A172 (cell line): Measurements from ENCODE around the gene PPM1N. TPM values are rescaled to one million over a fixed set of nuclear protein-coding genes. Genes with fewer than 3 reads are reported as not detected.

Experiments
- DNase-seq: peaks from one replicate; pipeline ENCODE4 v3.0.0-alpha.2; 2015; ENCODE audit warnings: low spot score
- total RNA-seq: library from RNA; depleted of rRNA; stranded (reverse); fragments of >200 nt; shearing (Covaris generic); gene quantifications from 2 replicates; pipeline ENCODE4 v1.2.3, GENCODE V29; 2014; rRNA removed

PPM1N gene
- total RNA-seq, 1 experiment from 2014 or later, result 0.31 TPM

DNA sequence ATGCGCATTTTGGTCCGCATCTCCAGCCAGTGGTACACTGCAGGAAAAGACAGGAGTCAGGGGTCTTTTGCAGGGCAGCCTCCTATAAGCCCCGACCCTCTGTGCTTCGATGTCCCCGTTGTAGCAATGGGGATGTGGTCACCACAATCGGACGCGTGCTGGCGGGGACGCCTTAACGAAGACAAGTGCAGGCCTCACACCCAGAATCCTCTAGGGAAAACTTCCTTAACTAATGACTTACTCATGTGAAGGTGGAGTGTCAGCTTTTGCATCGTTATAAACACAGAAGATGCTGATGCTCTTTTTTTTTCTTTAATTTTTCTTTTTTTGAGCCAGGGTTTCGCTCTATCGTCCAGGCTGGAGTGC is 31.2 kb downstream of the PPM1N start:
- DNase-seq, result no peak

DNA sequence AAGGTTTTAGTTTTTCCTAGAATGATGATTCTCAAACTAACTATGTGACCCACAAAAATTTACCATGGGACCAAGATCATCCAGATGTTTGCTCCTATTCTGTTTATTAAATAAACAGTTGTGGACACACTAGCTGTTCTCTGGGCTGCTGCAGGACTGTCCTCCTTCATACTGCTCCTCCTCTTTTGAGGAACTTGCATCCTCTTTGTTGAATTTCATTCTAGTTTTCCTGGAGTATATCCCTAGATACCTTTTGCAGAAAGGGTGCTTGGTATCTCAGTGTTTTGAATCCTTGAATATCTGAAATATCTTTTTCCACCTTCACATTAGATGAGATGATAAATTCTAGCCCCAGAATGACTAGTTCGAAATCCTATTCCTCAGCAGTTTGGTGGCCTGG is 33.1 kb downstream of the PPM1N start:
- DNase-seq, result no peak

DNA sequence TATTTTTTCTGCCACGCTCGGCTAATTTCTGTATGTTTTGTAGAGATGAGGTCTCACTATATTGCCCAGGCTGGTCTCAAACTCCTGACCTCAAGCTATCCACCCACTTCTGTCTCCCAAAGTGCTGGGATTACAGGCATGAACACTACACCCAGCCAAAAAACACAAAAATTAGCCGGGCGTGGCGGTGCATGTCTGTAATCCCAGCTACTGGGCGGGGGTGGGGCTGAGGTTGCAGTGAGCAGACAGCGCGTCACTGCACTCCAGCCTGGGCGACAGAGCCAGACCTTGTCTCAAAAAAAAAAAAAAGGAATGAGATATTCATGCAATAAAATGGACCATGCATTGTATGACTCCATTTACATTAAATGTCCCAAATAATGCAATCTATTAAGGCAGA is 41.2 kb downstream of the PPM1N start:
- DNase-seq, result no peak

DNA sequence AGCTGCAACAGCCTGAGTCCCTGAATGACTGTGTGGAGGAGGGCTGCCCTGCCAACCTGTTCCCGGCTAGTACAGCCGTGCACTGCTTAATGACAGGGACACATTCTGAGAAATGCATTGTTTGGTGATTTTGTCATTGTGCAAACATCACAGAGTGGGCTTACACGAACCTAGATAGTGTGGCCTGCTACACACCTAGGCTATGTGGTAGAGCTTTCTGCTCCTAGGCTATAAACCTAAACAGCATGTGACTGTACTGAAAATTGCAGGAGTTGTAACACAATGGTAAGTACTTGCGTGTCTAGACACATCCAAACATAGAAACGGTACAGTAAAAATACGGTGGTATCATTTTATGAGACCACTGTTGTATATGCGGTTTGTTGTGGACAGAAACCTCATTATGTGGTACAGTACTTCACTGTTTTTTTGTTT is 44.0 kb downstream of the PPM1N start:
- no peak for DNase-seq

DNA sequence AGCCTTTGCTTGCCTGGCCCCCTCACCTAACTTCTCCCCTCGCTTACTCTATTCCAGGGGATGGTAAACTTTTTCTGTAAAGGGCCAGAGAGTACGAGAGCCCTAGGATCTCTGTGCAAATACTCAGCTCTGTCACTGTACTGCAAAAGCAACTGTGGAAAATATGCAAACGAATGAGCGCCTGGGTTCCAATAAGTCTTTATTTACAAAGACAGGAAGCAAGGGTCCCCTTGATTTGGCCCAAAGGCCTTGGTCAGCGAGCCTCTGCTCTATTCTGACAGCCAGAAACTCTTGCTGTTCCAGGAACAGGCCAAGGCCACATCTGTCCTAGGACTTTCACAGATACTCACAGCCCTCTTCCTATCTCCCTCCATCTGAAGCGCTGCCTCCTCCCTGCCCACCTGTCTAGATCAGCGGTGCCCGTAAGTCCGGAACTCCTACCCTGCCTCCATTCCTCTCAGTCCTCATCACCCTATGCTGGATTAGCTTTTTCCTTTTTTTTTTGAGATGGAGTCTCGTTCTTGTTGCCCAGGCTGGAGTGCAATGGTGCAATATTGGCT is 49.0 kb downstream of the PPM1N start:
- DNase-seq, result no peak

DNA sequence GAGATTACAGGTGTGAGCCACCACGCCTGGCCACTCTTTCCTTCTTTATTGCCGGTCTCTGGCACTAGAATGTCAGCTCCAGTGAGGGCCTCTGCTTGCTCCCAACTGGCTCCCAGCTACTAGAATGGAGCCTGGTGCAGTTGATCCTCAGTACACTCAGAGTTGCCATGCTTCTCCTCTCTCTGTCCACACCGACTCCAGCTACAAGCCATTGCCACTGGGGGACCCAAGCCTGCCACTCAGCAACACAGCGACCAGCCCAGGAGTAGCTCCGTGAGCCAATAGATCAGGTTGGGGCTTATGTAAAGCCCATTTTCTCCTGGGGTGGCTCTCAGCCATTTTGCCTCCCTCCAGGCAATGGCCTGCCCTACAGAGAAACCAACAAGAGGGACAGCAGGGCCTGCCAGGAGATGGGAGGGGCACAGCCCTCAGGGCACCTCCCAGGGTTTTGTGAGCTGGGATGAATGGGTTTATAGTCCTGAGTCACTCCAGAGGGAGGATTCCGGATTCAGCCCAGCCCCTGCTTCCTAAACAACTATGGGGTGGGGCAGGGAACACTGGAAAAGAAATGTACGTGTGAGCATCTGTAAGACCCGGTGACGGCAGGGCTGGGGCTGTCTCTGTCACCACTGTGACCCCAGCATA is 49.8 kb downstream of the PPM1N start:
- peak; percentile 75 for DNase-seq

Other genes starting within 250 kb of the PPM1N start
- gene MARK4, start 247.2 kb upstream of the PPM1N start, total RNA-seq, result 4.6 and 5.6 TPM in 2 replicates
- gene CKM, start 175.6 kb upstream of the PPM1N start, total RNA-seq, result not detected in 2 replicates
- not detected in 2 replicates for gene KLC3, start 157.7 kb upstream of the PPM1N start, total RNA-seq
- 19.5 and 23.1 TPM in 2 replicates for gene ERCC2, start 127.9 kb upstream of the PPM1N start, total RNA-seq
- 19.9 and 27.8 TPM in 2 replicates for gene PPP1R13L, start 93.4 kb upstream of the PPM1N start, total RNA-seq
- 15.2 TPM in 2 replicates for gene POLR1G, start 91.8 kb upstream of the PPM1N start, total RNA-seq
- 45.5 and 60.2 TPM in 2 replicates for gene ERCC1, start 74.5 kb upstream of the PPM1N start, total RNA-seq
- 0.17 TPM in 1 of 2 replicates, not detected in the other for gene FOSB, start 30.4 kb upstream of the PPM1N start, total RNA-seq
- 3.4 and 7.7 TPM in 2 replicates for gene RTN2, start 1.4 kb upstream of the PPM1N start, total RNA-seq
- 54.7 and 64.6 TPM in 2 replicates for gene VASP, start 9.0 kb downstream of the PPM1N start, total RNA-seq
- gene OPA3, start 86.4 kb downstream of the PPM1N start, total RNA-seq, result 4.0 and 8.6 TPM in 2 replicates
- gene GPR4, start 103.8 kb downstream of the PPM1N start, total RNA-seq, result not detected in 2 replicates
- 4.2 and 4.4 TPM in 2 replicates for gene EML2, start 141.0 kb downstream of the PPM1N start, total RNA-seq
- 0.10 and 0.72 TPM in 2 replicates for gene GIPR, start 169.8 kb downstream of the PPM1N start, total RNA-seq
- 260 and 319 TPM in 2 replicates for gene SNRPD2, start 193.5 kb downstream of the PPM1N start, total RNA-seq
- 5.1 and 8.2 TPM in 2 replicates for gene QPCTL, start 194.2 kb downstream of the PPM1N start, total RNA-seq
- gene FBXO46, start 232.5 kb downstream of the PPM1N start, total RNA-seq, result 2.4 and 3.0 TPM in 2 replicates
- gene MEIOSIN, start 235.0 kb downstream of the PPM1N start, total RNA-seq, result not detected in 2 replicates